Measurements from ENCODE around the gene AKAP12. TPM values are rescaled to one million over a fixed set of nuclear protein-coding genes. Genes with fewer than 3 reads are reported as not detected.

Gene AKAP12
- total and polyA plus RNA-seq, 2 experiments from 2014 or later = 90.1 to 137 TPM

- H3F3A ChIP-seq (replicated peaks; ENCODE audit: low read depth) = no peaks in the 10 kb centered on the region
- ATAC-seq = no peak
- H3K4me3 ChIP-seq = no peak overlapping the region
- DNase-seq (ENCODE audit: low spot score) = no peak
- H4K20me1 ChIP-seq (replicated peaks; ENCODE audit: insufficient read depth) = no peaks in the 10 kb centered on the region
- Mint-ChIP-seq H3K9me3 (no peaks in the 10 kb centered on the region), H3K4me3 (no peak overlapping the region), H3K4me1 (no peaks in the 10 kb centered on the region), H3K36me3 (ENCODE audit: low read depth) (peaks cover 30% of the 10 kb centered on the region), H3K27me3 (ENCODE audit: insufficient read depth, low read depth, poor library complexity) (peaks cover 2% of the 10 kb centered on the region), H3K27ac (no peak overlapping the region)
- no peak overlapping the region for H3K4me2 ChIP-seq
- H3K79me2 ChIP-seq (replicated peaks; ENCODE audit: insufficient read depth) = no peaks in the 10 kb centered on the region; the same call in 1 of the 2 replicates
- no peaks in the 10 kb centered on the region for H3K4me1 ChIP-seq (ENCODE audit: insufficient read depth)
- TF ChIP-seq JUNB (IDR thresholded peaks at IDR 0.05; ENCODE audit: unreplicated experiment) = no peak
- TF ChIP-seq ZNF114 (CRISPR knock-in tag; IDR thresholded peaks at IDR 0.05) = no peak
- no peak for TF ChIP-seq ETS1 (IDR thresholded peaks at IDR 0.05)
- no peak for TF ChIP-seq REST (IDR thresholded peaks at IDR 0.05; ENCODE audit: unreplicated experiment)
- no peak for TF ChIP-seq POLR2AphosphoS5 (IDR thresholded peaks at IDR 0.05; ENCODE audit: low read depth)
- no peak for TF ChIP-seq NANOG (IDR thresholded peaks at IDR 0.05; ENCODE audit: borderline replicate concordance)
- no peak for TF ChIP-seq STAT1 (IDR thresholded peaks at IDR 0.05; ENCODE audit: unreplicated experiment)
- no peak for TF ChIP-seq CREB1 (CRISPR knock-in tag; IDR thresholded peaks at IDR 0.05; ENCODE audit: low read depth)
- no peak for TF ChIP-seq ZNF462 (CRISPR knock-in tag; IDR thresholded peaks at IDR 0.05)
- TF ChIP-seq ZNF331 (CRISPR knock-in tag; IDR thresholded peaks at IDR 0.05; ENCODE audit: low read depth) = no peak
- no peaks in the 10 kb centered on the region for H3K36me3 ChIP-seq (ENCODE audit: insufficient read depth)
- no peak overlapping the region for H3K27ac ChIP-seq (ENCODE audit: low read depth)
- no peaks in the 10 kb centered on the region for H3K9me2 ChIP-seq (ENCODE audit: insufficient read depth)
- H2AFZ ChIP-seq = no peak overlapping the region
- no peaks in the 10 kb centered on the region for H3K27me3 ChIP-seq (ENCODE audit: insufficient read depth)
These were observed 112.0 kb downstream of the AKAP12 start for GRCh38 chr6:151351731-151352130.

Measured in GM23338 (cell line).